C4-2B (cell line): ENCODE measurements around the gene DYRK1A.

Experiments
- CTCF ChIP-seq: fragments of 450-650 bp; conservative IDR thresholded peaks from 2 replicates; pipeline ENCODE4 v1.5.1; 2017; ENCODE audit warnings: mild to moderate bottlenecking
- ZFX ChIP-seq: fragments of 450-650 bp; IDR thresholded peaks from 2 replicates; pipeline ENCODE4 v1.6.1; 2017

DNA sequence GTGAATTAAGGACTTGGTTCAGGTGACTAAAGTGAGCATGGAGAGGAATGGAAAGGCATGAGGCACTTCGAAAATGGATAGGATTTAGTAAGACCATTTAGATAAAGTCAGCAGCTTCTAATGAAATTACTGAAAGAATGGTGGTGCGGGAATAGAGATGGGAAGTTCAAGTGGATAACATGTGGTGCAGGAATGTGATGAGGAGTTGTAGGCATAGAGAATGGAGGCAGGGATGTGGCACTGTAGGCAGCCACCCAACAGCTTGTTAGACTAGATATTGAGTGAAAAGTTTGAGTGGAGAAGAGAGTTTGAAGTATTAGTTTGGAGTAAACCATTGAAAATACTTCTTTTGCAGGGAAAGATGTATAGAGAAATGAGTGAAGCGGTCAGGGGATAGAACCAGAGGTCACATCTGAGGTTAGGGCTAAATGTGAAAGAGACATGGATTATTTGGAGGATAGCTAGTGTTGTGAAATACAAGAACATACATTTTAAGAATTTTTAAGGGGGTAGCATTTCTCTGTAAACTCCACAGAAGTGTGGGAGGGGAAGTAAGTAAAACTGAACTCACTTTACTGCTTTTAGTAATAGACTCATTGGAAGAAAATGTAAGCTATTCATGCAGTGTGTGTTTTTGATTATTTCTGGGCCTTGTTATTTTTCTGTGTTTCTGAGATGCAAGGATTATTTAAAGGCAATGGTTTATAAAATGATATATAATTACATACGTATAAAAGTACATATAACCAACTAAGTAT lies 46.2 kb downstream of the DYRK1A start:
- TF ChIP-seq CTCF (no peak), ZFX (no peak)
